ENCODE data around the gene SIGLEC12.

The SIGLEC12 gene

DNA sequence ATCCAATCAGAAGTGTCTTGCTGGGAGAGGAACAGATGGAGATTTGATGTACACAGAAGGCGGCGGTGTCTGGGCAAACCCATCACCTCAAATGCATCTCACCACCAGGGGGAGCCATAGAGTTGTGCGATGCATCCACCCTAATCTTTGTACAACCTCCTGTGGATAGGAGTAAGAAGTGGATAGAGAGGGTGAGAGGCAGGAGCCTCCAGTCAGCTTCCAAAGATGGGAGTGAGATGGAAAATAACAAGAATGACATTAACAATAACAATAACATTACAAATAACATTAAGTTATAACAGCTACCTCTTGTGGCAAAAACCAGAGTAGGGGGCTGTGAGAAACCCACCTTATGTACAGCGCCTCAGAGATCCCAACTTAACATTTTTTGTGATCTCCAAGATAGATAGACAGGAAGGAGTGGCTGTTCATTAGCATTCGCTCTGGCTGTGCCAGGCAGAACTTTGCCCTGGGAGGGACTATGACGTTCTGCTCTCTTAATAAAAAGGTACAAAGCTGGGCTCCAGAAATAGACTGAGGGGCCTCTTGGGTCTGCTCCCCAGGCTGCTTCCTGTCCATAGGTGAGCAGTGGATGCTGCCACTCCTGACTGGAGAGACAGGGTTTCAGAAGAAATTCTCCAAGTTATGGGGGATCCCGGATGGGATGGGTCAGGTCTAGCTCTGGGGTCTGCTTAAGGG lies 28.4 kb downstream of the SIGLEC12 start:
- H3K4me3 ChIP-seq (ENCODE audit: low read length): no peak overlapping the region
- TF ChIP-seq, protein P1, sequence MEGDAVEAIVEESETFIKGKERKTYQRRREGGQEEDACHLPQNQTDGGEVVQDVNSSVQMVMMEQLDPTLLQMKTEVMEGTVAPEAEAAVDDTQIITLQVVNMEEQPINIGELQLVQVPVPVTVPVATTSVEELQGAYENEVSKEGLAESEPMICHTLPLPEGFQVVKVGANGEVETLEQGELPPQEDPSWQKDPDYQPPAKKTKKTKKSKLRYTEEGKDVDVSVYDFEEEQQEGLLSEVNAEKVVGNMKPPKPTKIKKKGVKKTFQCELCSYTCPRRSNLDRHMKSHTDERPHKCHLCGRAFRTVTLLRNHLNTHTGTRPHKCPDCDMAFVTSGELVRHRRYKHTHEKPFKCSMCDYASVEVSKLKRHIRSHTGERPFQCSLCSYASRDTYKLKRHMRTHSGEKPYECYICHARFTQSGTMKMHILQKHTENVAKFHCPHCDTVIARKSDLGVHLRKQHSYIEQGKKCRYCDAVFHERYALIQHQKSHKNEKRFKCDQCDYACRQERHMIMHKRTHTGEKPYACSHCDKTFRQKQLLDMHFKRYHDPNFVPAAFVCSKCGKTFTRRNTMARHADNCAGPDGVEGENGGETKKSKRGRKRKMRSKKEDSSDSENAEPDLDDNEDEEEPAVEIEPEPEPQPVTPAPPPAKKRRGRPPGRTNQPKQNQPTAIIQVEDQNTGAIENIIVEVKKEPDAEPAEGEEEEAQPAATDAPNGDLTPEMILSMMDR (conservative IDR thresholded peaks at IDR 0.05; ENCODE audit: low read depth, low read length): peak; percentile 71
- peak; percentile 4 for DNase-seq (ENCODE audit: low read depth)

DNA sequence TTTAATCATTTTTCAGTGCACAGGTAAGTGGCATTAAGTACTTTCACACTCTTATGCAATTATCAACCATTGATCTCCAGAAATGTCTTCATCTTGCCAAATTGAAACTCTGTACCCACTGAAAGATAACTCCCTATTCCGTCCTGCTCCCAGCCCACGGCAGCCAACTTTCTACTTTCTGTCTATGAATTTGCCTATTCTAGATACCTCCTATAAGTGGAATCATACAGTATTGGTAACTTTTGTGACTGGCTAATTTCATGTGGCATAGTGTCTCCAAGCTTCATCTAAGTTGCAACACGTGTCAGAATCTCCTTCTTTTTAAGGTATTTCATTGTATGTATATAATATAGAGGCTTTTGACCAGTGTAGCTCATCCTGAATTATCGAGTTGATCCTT lies 29.0 kb downstream of the SIGLEC12 start:
- TF ChIP-seq, protein P1 (conservative IDR thresholded peaks at IDR 0.05; ENCODE audit: low read depth, low read length): no peak
- no peak overlapping the region for H3K4me3 ChIP-seq (ENCODE audit: low read length)
- no peak for DNase-seq (ENCODE audit: low read depth)

DNA sequence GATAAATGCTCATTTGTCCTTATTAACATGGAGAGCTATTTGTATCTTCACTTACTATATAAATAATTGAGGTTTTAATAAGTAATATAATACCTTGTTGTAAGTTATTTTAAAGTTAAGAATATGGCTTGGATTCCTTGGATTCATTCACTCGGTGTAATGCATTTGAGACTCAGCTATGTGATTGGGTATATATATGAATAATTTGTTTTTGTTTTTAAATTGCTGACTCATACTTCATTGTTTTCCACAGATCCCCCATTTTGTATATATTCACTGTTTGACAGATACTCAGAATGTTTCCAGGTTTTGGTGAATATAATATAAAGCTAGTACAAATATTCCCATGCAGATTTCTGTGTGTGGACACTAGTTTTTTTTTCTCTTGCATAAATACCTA lies 30.1 kb downstream of the SIGLEC12 start:
- TF ChIP-seq, protein P1 (conservative IDR thresholded peaks at IDR 0.05; ENCODE audit: low read depth, low read length): no peak

DNA sequence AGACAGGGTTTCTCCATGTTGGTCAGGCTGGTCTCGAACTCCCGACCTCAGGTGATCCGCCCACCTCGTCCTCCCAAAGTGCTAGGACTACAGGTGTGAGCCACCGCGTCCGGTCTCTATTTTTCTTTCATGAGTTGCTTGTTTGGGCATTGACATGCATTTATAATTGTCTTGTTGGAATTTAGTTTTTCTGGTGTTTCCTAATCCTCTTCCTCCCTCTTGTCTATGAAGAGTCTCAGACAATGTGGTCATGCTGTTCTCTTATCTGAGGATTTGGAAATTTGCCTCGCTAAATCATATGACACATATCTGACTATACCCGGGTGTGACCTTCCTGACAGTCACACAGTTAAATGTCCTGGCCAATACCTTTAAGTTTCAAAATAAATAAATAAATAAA lies 30.6 kb downstream of the SIGLEC12 start:
- no peak for DNase-seq (ENCODE audit: low read depth)
- no peak overlapping the region for H3K4me3 ChIP-seq (ENCODE audit: low read length)
- TF ChIP-seq, protein P1 (conservative IDR thresholded peaks at IDR 0.05; ENCODE audit: low read depth, low read length): no peak

More for the DNA sequence above, 30.1 kb downstream of the SIGLEC12 start:
- no peak for DNase-seq (ENCODE audit: low read depth)
- no peak overlapping the region for H3K4me3 ChIP-seq (ENCODE audit: low read length)

GRCh38 chr19:51469629-51470028 lies 32.0 kb downstream of the SIGLEC12 start:
- H3K4me3 ChIP-seq (ENCODE audit: low read length): no peak overlapping the region
- TF ChIP-seq, protein P1 (conservative IDR thresholded peaks at IDR 0.05; ENCODE audit: low read depth, low read length): no peak
- no peak for DNase-seq (ENCODE audit: low read depth)

GRCh38 chr19:51469162-51469561 lies 32.4 kb downstream of the SIGLEC12 start:
- DNase-seq (ENCODE audit: low read depth): no peak
- TF ChIP-seq, protein P1 (conservative IDR thresholded peaks at IDR 0.05; ENCODE audit: low read depth, low read length): no peak
- no peak overlapping the region for H3K4me3 ChIP-seq (ENCODE audit: low read length)

- no peak overlapping the region for H3K4me3 ChIP-seq (ENCODE audit: low read length)
- no peak for DNase-seq (ENCODE audit: low read depth)
- TF ChIP-seq, protein P1 (conservative IDR thresholded peaks at IDR 0.05; ENCODE audit: low read depth, low read length): no peak
Measured at GRCh38 chr19:51468545-51468920, 33.1 kb downstream of the SIGLEC12 start.
